Measurements from ENCODE around the gene RBBP5. TPM values are rescaled to one million over a fixed set of nuclear protein-coding genes. Genes with fewer than 3 reads are reported as not detected.

Gene RBBP5
- polyA plus RNA-seq, 1 donor from 2014 or later: 24.2 TPM

GRCh38 chr1:205108464-205108863 lies 13.3 kb downstream of the RBBP5 start:
- H3K4me2 ChIP-seq (ENCODE audit: low read length): no peak overlapping the region
- no peaks in the 10 kb centered on the region for H3K9me3 ChIP-seq (ENCODE audit: low read length)
- H3K4me3 ChIP-seq (ENCODE audit: low read length): no peak overlapping the region
- no peaks in the 10 kb centered on the region for H3K27me3 ChIP-seq (ENCODE audit: insufficient read depth, low read depth, low read length)
- TF ChIP-seq REST (IDR thresholded peaks at IDR 0.05; ENCODE audit: borderline replicate concordance): no peak
- TF ChIP-seq CTCF (IDR thresholded peaks at IDR 0.05; ENCODE audit: poor library complexity, severe bottlenecking): no peak
- TF ChIP-seq RAD21 (conservative IDR thresholded peaks at IDR 0.05): no peak
- TF ChIP-seq EP300 (conservative IDR thresholded peaks at IDR 0.05; ENCODE audit: poor library complexity, severe bottlenecking): no peak
- TF ChIP-seq SMC3 (conservative IDR thresholded peaks at IDR 0.05; ENCODE audit: poor library complexity): no peak
- TF ChIP-seq POLR2AphosphoS5 (IDR thresholded peaks at IDR 0.05): no peak
- TF ChIP-seq TAF1 (IDR thresholded peaks at IDR 0.05; ENCODE audit: low read depth): no peak
- no peak for TF ChIP-seq EZH2 (IDR thresholded peaks at IDR 0.05; ENCODE audit: borderline replicate concordance, insufficient read depth, low read length, poor library complexity, severe bottlenecking)
- TF ChIP-seq MXI1 (conservative IDR thresholded peaks at IDR 0.05; ENCODE audit: poor library complexity, severe bottlenecking): no peak
- no peaks in the 10 kb centered on the region for H3F3A ChIP-seq (ENCODE audit: insufficient read depth, low read length, poor library complexity, severe bottlenecking)
- H3K9ac ChIP-seq (ENCODE audit: low read length): no peak overlapping the region
- no peak overlapping the region for H2AFZ ChIP-seq (ENCODE audit: low read depth, low read length)
- no peak overlapping the region for H3K27ac ChIP-seq (ENCODE audit: low read length)
- no peaks in the 10 kb centered on the region for H4K20me1 ChIP-seq (ENCODE audit: insufficient read depth)
- no peaks in the 10 kb centered on the region for H3K36me3 ChIP-seq (ENCODE audit: insufficient read depth, low read length)
- no peaks in the 10 kb centered on the region for H3K79me2 ChIP-seq (replicated peaks; ENCODE audit: insufficient read depth, low read length)
- no peaks in the 10 kb centered on the region for H3K9me2 ChIP-seq (ENCODE audit: insufficient read depth, low read length)

GRCh38 chr1:205107327-205107726 lies 14.5 kb downstream of the RBBP5 start:
- no peaks in the 10 kb centered on the region for H4K20me1 ChIP-seq (ENCODE audit: insufficient read depth)
- no peaks in the 10 kb centered on the region for H3K9me3 ChIP-seq (ENCODE audit: low read length)
- no peak overlapping the region for H3K9ac ChIP-seq (ENCODE audit: low read length)
- no peaks in the 10 kb centered on the region for H3F3A ChIP-seq (ENCODE audit: insufficient read depth, low read length, poor library complexity, severe bottlenecking)
- no peaks in the 10 kb centered on the region for H3K27me3 ChIP-seq (ENCODE audit: insufficient read depth, low read depth, low read length)
- H2AFZ ChIP-seq (ENCODE audit: low read depth, low read length): no peak overlapping the region
- H3K27ac ChIP-seq (ENCODE audit: low read length): no peak overlapping the region
- H3K79me2 ChIP-seq (replicated peaks; ENCODE audit: insufficient read depth, low read length): no peaks in the 10 kb centered on the region
- no peaks in the 10 kb centered on the region for H3K9me2 ChIP-seq (ENCODE audit: insufficient read depth, low read length)
- H3K36me3 ChIP-seq (ENCODE audit: insufficient read depth, low read length): no peaks in the 10 kb centered on the region
- H3K4me2 ChIP-seq (ENCODE audit: low read length): no peak overlapping the region
- H3K4me3 ChIP-seq (ENCODE audit: low read length): no peak overlapping the region
- TF ChIP-seq MXI1 (conservative IDR thresholded peaks at IDR 0.05; ENCODE audit: poor library complexity, severe bottlenecking) (no peak), SMC3 (conservative IDR thresholded peaks at IDR 0.05; ENCODE audit: poor library complexity) (no peak), RAD21 (conservative IDR thresholded peaks at IDR 0.05) (no peak), TAF1 (IDR thresholded peaks at IDR 0.05; ENCODE audit: low read depth) (no peak)

All from neural cell (in vitro differentiated cells).